ENCODE measurements around the gene ZBTB2.

GRCh38 chr6:151380848-151381205, 10.5 kb downstream of the ZBTB2 start:
- TF ChIP-seq CTCF (IDR thresholded peaks at IDR 0.05; ENCODE audit: extremely low read depth in 1 of 2, insufficient read depth in 1 of 2, low read depth in 1 of 2, low read length in 2 of 2) (no peak), POLR2A (IDR thresholded peaks at IDR 0.05; ENCODE audit: low read depth, low read length) (no peak), POLR2AphosphoS5 (IDR thresholded peaks at IDR 0.05; ENCODE audit: insufficient read depth, low read depth, low read length) (no peak), GATA2 (IDR thresholded peaks at IDR 0.05; ENCODE audit: insufficient read depth, insufficient read length, low read depth, low read length) (no peak), EZH2 (IDR thresholded peaks at IDR 0.05; ENCODE audit: borderline replicate concordance, low read depth, low read length, severe bottlenecking) (no peak), JUN (IDR thresholded peaks at IDR 0.05; ENCODE audit: borderline replicate concordance, insufficient read depth, insufficient read length, low read depth) (no peak), MAX (IDR thresholded peaks at IDR 0.05; ENCODE audit: insufficient read depth, insufficient read length) (no peak), MYC (IDR thresholded peaks at IDR 0.05; ENCODE audit: low read depth, low read length) (no peak), FOS (IDR thresholded peaks at IDR 0.05; ENCODE audit: borderline replicate concordance, insufficient read depth, low read length) (no peak)
